ENCODE results near the gene TEX2. TPM values are rescaled to one million over a fixed set of nuclear protein-coding genes. Genes with fewer than 3 reads are reported as not detected.

Gene TEX2
- total and polyA plus RNA-seq, 9 of the 15 experiments (the other 6 are each of a cell fraction or from before 2014, with no cell fraction given): 4.1 to 27.6 (median 19.3) TPM

- Histone ChIP-seq H3K4me2 (ENCODE audit: insufficient read depth, low read length) (no peak overlapping the region), H3K27me3 (ENCODE audit: control insufficient read depth in 2 of 2, insufficient read depth in 2 of 2, low read length in 2 of 2) (no peaks in the 10 kb centered on the region), H3K9me1 (ENCODE audit: control insufficient read depth, insufficient read depth, low read length) (no peaks in the 10 kb centered on the region), H3K9me3 (replicated peaks; ENCODE audit: control insufficient read depth, insufficient read depth, low read depth, low read length) (no peaks in the 10 kb centered on the region), H3K27ac (ENCODE audit: extremely low read depth, low read depth, low read length) (no peak overlapping the region), H3K79me2 (ENCODE audit: control insufficient read depth, insufficient read depth, low read length) (peaks cover 53% of the 10 kb centered on the region; the same call in 2 of the 3 replicates), H3K36me3 (ENCODE audit: control insufficient read depth, insufficient read depth, low read length) (peaks cover 3% of the 10 kb centered on the region; the same call in 1 of the 3 replicates), H2AFZ (ENCODE audit: low read depth, low read length) (no peak overlapping the region), H3K9ac (ENCODE audit: insufficient read depth in 1 of 2, low read depth in 2 of 2, low read length in 2 of 2) (no peak overlapping the region; a peak in 1 of 4 replicates), H3K4me3 (no peak overlapping the region), H4K20me1 (replicated peaks; ENCODE audit: control insufficient read depth, insufficient read depth, low read length) (0 out of 2 replicates have a peak, but pooled peaks cover 10% of the 10 kb centered on the region), H3K4me1 (replicated peaks in 1 of 2; ENCODE audit: control insufficient read depth in 2 of 2, insufficient read depth in 2 of 2, low read length in 2 of 2) (peaks cover 2 to 9% of the 10 kb centered on the region in 2 experiments; a peak in 2 of 5 replicates)
- no TSS peak for BruUV-seq (replicated peaks)
- TF ChIP-seq KAT8 (IDR thresholded peaks at IDR 0.05; ENCODE audit: low read depth) (no peak), CEBPB (tag; IDR thresholded peaks at IDR 0.05) (0 out of 2 replicates have a peak, but pooled peaks have one; percentile 14)
- ChIA-PET POLR2A (interaction anchor here (0.7 kb wide), 1 partner anchor 8 kb away, joined by 4 read pairs; no protein-coding TSS in a partner anchor), CTCF (ENCODE audit: low intra/inter-chr PET ratio) (no interaction called here)
- intact Hi-C loops (cut with micrococcal nuclease) (no loop called here), in situ Hi-C loops (cut with MboI) (no loop called here)
- ATAC-seq (no peak), DNase-seq (ENCODE audit: extremely low read depth in 1 of 4, low spot score in 3 of 4) (no peak), FAIRE-seq (no peak)
- 65% methylated on average over 3 of the region's 3 CpGs for WGBS (ENCODE audit: insufficient coverage, low coverage, missing lambda C conversion rate)
These were observed 62.7 kb downstream of the TEX2 start for GRCh38 chr17:64200080-64201032.
